Renal pelvis (tissue), 4 donors: Measurements from ENCODE around the gene ZNF394. TPM values are rescaled to one million over a fixed set of nuclear protein-coding genes. Genes with fewer than 3 reads are reported as not detected.

Source experiments
- DNase-seq: peaks from one replicate; pipeline ENCODE4 v3.0.0-alpha.2; 2013
- polyA plus RNA-seq, 3 donors: library from polyadenylated mRNA; unstranded; fragments of 120-200 nt; gene quantifications; one replicate each; pipeline ENCODE4 v1.2.1, GENCODE V29; 2013; ENCODE audit not compliant: insufficient read length in 3 of 3

Gene ZNF394
- polyA plus RNA-seq, 3 donors = 12.1 to 18.3 (median 17.5) TPM

DNA sequence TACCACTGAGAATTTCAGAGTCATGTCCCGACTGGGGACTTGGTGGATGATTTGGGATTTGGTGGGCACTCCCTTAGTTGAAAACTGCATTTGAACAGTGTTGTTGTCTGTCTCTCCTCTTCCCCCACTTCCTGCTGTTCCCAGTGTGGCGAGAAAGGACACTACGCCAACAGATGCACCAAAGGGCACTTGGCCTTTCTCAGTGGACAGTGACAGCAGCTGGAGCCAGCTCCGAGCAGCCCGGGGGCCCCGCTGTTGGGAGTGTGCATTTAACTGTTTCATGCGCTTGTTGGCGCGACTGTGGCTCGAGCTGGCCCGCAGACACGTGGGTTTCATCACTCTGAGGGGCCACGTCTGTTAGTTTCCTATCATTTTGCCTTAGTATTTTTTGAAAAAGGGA, 43.8 kb downstream of the ZNF394 start:
- DNase-seq = no peak

DNA sequence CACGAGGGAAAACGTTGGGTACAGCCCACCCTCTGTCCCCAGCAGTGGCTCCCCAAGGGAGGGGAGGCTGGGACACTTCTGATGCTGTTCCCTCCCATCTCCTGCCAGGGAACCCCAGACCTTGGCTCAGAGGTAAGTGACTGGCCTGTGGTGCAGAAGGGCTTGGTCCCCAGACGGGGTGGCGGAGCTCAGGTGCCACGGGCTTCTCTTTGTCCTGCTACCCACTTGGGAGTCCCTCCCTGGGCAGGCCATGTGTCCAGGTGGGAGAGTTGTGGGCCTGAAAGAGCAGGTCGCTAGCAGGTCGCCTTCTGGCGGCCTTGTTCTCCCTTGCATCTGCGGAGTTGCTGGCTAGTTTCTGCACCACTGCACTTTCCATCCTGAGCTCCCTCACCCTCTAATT, 44.2 kb downstream of the ZNF394 start:
- no peak for DNase-seq

DNA sequence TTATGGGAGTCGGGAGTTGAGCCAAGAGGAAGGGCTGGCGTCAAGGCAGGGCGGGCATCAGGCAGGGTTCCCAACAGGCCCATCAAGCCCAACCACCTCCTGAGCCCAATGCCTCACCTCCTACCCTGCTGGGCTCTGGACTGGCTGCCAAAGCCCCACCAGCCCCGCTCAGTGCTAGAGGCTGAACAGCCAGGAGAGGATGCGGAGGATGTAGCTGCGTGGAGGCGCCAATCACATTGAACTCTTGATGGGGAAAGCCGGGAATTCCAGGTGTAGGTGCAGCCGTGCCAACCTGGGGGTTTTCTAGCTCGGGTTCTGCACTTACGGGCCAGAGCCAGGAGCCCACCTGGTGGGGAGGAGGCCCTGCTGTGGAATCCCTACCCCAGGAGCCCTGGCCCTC, 47.0 kb downstream of the ZNF394 start:
- DNase-seq = no peak

DNA sequence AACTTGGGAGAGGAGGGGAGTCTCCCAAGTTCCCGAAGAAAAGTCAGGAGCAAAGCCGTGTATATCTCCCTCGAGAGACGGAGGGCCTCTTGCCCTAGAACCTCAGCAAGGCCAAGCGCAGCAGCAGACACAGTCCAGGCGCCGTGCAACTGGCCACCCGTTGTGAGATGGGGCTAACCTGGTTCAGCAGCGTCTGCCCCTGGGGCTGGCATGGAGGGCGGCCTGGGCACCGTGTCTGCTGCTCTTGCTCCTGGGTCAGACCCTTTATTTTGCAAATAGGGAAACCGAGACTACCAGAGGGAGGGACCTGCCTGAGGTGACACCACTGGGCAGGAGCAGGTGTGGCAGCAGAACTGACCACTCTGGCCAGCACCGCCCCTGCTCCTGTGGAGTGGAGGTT, 47.5 kb downstream of the ZNF394 start:
- DNase-seq = no peak

GRCh38 chr7:99451936-99452335, 48.1 kb downstream of the ZNF394 start:
- no peak for DNase-seq

DNA sequence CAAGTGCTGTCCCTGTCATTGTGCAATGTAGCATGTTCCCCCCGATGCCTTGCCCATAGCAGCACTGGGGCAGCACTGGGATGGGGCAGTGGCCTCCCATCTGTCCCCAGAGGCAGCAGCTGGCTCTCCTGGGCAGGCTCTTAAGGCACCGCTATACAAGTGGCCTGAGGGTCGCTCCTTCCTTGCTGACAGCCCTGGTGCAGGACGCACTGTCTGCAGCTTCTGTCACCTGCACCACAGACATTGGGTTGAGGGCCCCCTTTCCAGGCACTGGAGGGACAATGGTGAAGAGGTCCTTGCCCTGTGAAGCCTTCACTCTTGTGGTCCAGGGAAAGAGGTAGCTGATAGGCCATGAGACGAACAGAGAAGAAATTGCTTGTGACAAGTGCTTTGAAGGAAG, 50.8 kb downstream of the ZNF394 start:
- no peak for DNase-seq

DNA sequence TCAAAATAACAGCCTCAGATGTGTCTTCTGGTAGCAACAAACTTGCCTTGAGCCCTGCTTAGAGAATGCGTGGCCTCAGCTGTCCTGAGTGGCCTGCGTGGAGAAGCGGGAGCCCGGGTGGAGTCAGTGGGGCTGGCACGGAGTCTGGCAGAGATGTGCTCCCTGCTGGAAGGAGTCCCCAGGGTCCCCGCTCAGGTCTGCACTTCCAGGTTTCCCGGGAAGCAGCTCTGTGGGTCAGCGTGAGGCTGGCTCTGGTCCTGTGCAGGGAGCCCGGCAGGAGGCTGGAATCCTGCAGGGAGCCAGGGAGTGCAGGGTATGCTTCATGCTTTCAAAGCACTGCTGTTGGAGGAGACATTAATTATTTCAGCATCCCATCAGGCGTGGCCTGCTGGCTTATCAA, 51.2 kb downstream of the ZNF394 start:
- DNase-seq = no peak

- no peak for DNase-seq
Measured at GRCh38 chr7:99447943-99448342, 52.1 kb downstream of the ZNF394 start.

- no peak for DNase-seq
Measured at GRCh38 chr7:99446096-99446495, 54.0 kb downstream of the ZNF394 start.

Other genes with a start within 250 kb of the ZNF394 start
- under 1 TPM; 0.06 to 0.39 (median 0.31) TPM for gene MYH16, start 227.4 kb downstream of the ZNF394 start, polyA plus RNA-seq
- 100 to 1,000 TPM in 2 of 3 donors, 10 to 100 TPM in 1; 98.8 to 110 (median 107) TPM for gene ARPC1A, start 174.4 kb downstream of the ZNF394 start, polyA plus RNA-seq
- gene ARPC1B, start 125.6 kb downstream of the ZNF394 start, polyA plus RNA-seq = 10 to 100 TPM; 35.9 to 44.2 (median 38.4) TPM
- 100 to 1,000 TPM; 133 to 171 (median 146) TPM for gene PDAP1, start 91.7 kb downstream of the ZNF394 start, polyA plus RNA-seq
- gene BUD31, start 91.3 kb downstream of the ZNF394 start, polyA plus RNA-seq = 100 to 1,000 TPM; 105 to 108 (median 108) TPM
- gene PTCD1, start 61.5 kb downstream of the ZNF394 start, polyA plus RNA-seq = 1 to 10 TPM; 5.2 to 6.0 (median 5.8) TPM
- gene CPSF4, start 61.3 kb downstream of the ZNF394 start, polyA plus RNA-seq = 10 to 100 TPM; 37.2 to 44.3 (median 40.9) TPM
- gene ATP5MF, start 34.1 kb downstream of the ZNF394 start, polyA plus RNA-seq = 100 to 1,000 TPM; 366 to 481 (median 400) TPM
- gene ZNF789, start 27.4 kb downstream of the ZNF394 start, polyA plus RNA-seq = 10 to 100 TPM; 19.5 to 66.4 (median 55.6) TPM
- 10 to 100 TPM; 14.2 to 16.5 (median 15.0) TPM for gene ZKSCAN5, start 4.4 kb upstream of the ZNF394 start, polyA plus RNA-seq
- gene FAM200A, start 51.8 kb upstream of the ZNF394 start, polyA plus RNA-seq = 10 to 100 TPM; 12.5 to 15.6 (median 14.5) TPM
- 100 to 1,000 TPM in 2 of 3 donors, 10 to 100 TPM in 1; 63.5 to 108 (median 103) TPM for gene ZNF655, start 58.4 kb upstream of the ZNF394 start, polyA plus RNA-seq
- 1 to 10 TPM; 1.4 to 2.8 (median 1.7) TPM for gene TMEM225B, start 98.0 kb upstream of the ZNF394 start, polyA plus RNA-seq
- gene ZSCAN25, start 116.7 kb upstream of the ZNF394 start, polyA plus RNA-seq = 10 to 100 TPM; 19.0 to 21.0 (median 20.8) TPM
- 1 to 10 TPM; 1.5 to 2.7 (median 2.2) TPM for gene CYP3A5, start 179.7 kb upstream of the ZNF394 start, polyA plus RNA-seq
- gene CYP3A7, start 234.9 kb upstream of the ZNF394 start, polyA plus RNA-seq = under 1 TPM; 0.16 to 0.53 (median 0.43) TPM